ENCODE measurements around the gene CMTM1. TPM values are rescaled to one million over a fixed set of nuclear protein-coding genes. Genes with fewer than 3 reads are reported as not detected.
"Not testable (repeated sequence)": the region's sequence is repeated elsewhere in the genome, so short reads cannot be mapped to it uniquely, and the experiment has no call there.

CMTM1 gene
- total RNA-seq, 1 donor from 2014 or later = 1.0 TPM

GRCh38 chr16:66620429-66620795 lies 54.2 kb downstream of the CMTM1 start:
- H3K27ac ChIP-seq (replicated peaks) = no peak overlapping the region
- H3K4me1 ChIP-seq = peaks cover 30% of the 10 kb centered on the region
- no peak overlapping the region for H3K4me3 ChIP-seq
- H3K9me3 ChIP-seq (replicated peaks) = no peaks in the 10 kb centered on the region
- H3K27me3 ChIP-seq (ENCODE audit: low read depth) = no peaks in the 10 kb centered on the region
- no peak for DNase-seq
- intact Hi-C loops (cut with micrococcal nuclease) = no loop called here
- H3K36me3 ChIP-seq = peaks cover 11% of the 10 kb centered on the region
- TF ChIP-seq CTCF (IDR thresholded peaks at IDR 0.05; ENCODE audit: borderline replicate concordance) = no peak

DNA sequence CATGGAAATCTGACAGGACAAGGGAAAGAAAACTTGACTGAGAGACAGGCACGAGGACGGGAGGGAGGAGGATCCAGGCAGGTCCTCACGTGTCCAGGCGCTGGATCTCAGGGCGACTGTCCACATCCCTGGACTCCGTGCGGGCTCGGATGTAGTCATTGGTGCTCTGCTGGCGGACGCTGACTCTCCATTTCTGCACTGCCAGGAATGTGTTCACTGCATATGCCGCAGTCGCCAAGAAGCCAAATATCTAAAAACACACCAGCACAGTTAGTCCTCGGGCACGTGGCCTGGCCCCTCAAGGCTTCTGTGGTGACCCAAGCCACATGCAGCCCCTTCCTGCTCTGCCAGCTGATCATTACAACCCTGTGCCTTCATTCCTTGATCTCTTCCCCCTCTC lies 55.7 kb downstream of the CMTM1 start:
- TF ChIP-seq CTCF (IDR thresholded peaks at IDR 0.05; ENCODE audit: borderline replicate concordance) = no peak
- no peaks in the 10 kb centered on the region for H3K9me3 ChIP-seq (replicated peaks)
- intact Hi-C loops (cut with micrococcal nuclease) = no loop called here
- no peak overlapping the region for H3K4me3 ChIP-seq
- H3K36me3 ChIP-seq = peaks cover 11% of the 10 kb centered on the region
- H3K4me1 ChIP-seq = peaks cover 30% of the 10 kb centered on the region
- no peaks in the 10 kb centered on the region for H3K27me3 ChIP-seq (ENCODE audit: low read depth)
- H3K27ac ChIP-seq (replicated peaks) = no peak overlapping the region
- no peak for DNase-seq

DNA sequence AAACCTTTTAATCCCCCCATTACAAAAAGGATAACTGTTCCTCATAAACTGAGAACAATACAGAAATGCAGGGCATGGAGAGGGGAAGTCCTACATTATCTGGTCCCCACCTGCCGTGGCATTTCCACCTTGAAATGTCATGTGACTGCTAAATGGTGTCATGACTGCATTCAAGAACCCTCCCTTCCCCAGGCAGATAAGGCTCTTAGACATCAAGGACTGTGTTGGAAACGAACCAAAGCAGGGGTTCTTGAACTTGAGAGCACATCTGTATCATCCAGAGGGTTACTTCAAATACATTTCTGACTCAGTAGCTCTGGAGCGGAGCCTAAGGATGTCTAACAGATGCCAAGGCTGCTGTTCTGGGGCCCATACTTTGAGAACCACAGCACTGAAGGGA lies 56.6 kb downstream of the CMTM1 start:
- Histone ChIP-seq H3K4me1 (peaks cover 30% of the 10 kb centered on the region), H3K27ac (replicated peaks) (no peak overlapping the region), H3K4me3 (no peak overlapping the region), H3K9me3 (replicated peaks) (no peaks in the 10 kb centered on the region), H3K36me3 (peaks cover 11% of the 10 kb centered on the region), H3K27me3 (ENCODE audit: low read depth) (no peaks in the 10 kb centered on the region)
- no peak for TF ChIP-seq CTCF (IDR thresholded peaks at IDR 0.05; ENCODE audit: borderline replicate concordance)
- intact Hi-C loops (cut with micrococcal nuclease) = no loop called here
- no peak for DNase-seq

DNA sequence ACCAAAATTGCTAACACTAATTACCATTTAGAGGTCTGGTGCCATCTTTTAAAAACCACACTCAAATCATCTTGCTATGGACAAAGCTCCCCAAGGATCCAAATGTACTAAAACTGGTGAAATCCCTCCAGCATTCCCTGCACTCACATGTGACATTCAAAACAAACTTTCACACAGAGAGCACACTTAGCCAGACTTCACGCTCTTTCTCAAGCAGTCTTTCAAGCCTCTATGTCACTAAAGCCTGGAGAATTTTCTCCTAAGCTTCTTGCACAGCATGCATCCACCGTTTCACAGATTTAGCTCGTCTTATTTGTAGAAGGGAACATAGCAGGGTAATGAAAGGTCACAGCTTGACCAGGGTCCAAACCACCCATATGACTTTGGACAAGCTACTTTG lies 57.5 kb downstream of the CMTM1 start:
- no peak for TF ChIP-seq CTCF (IDR thresholded peaks at IDR 0.05; ENCODE audit: borderline replicate concordance)
- no peak for DNase-seq
- peaks cover 27% of the 10 kb centered on the region for H3K4me1 ChIP-seq
- no peaks in the 10 kb centered on the region for H3K9me3 ChIP-seq (replicated peaks)
- no peak overlapping the region for H3K27ac ChIP-seq (replicated peaks)
- no peak overlapping the region for H3K4me3 ChIP-seq
- intact Hi-C loops (cut with micrococcal nuclease) = no loop called here
- no peaks in the 10 kb centered on the region for H3K27me3 ChIP-seq (ENCODE audit: low read depth)
- peaks cover 11% of the 10 kb centered on the region for H3K36me3 ChIP-seq

DNA sequence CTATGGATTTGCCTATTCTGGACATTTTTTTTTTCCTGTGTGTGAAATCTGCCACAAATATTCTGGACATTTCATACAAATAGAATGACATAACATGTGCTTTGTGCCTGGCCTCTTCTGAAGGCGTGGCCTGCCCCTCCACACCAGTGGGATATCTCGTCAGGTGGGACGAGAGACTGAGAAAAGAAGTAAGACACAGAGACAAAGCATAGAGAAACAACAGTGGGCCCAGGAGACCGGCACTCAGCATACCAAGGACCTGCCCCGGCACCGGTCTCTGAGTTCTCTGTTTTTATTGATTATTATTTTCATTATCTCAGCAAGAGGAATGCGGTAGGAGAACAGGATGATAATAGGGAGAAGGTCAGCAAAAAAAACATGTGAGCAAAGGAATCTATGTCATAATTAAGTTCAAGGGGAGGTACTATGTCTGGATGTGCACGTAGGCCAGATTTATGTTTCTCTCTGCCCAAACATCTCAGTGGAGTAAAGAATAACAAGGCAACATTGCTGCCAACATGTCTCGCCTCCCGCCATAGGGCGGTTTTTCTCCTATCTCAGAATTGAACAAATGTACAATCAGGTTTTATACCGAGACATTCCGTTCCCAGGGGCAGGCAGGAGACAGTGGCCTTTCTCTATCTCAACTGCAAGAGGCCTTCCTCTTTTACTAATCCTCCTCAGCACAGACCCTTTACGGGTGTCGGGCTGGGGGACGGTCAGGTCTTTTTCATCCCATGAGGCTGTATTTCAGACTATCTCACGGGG lies 61.6 kb downstream of the CMTM1 start:
- H3K27me3 ChIP-seq (ENCODE audit: low read depth); H3K27ac ChIP-seq (replicated peaks); H3K36me3 ChIP-seq; intact Hi-C loops (cut with micrococcal nuclease); H3K4me3 ChIP-seq; H3K9me3 ChIP-seq (replicated peaks); H3K4me1 ChIP-seq; DNase-seq: not testable (repeated sequence)

Other genes with a start within 250 kb of the CMTM1 start
- 47.1 TPM for gene CDH5, start 199.7 kb upstream of the CMTM1 start, total RNA-seq
- gene BEAN1, start 139.1 kb upstream of the CMTM1 start, total RNA-seq = 0.33 TPM
- 18.6 TPM for gene TK2, start 16.3 kb upstream of the CMTM1 start, total RNA-seq
- gene CKLF, start 13.9 kb upstream of the CMTM1 start, total RNA-seq = 7.8 TPM
- gene CMTM2, start 13.0 kb downstream of the CMTM1 start, total RNA-seq = not detected
- gene CMTM3, start 38.3 kb downstream of the CMTM1 start, total RNA-seq = 8.3 TPM
- gene CMTM4, start 130.3 kb downstream of the CMTM1 start, total RNA-seq = 11.3 TPM
- gene DYNC1LI2, start 185.2 kb downstream of the CMTM1 start, total RNA-seq = 82.9 TPM
- not detected for gene TERB1, start 235.1 kb downstream of the CMTM1 start, total RNA-seq